Mammary epithelial cell (primary cell): Measurements from ENCODE around the gene MAP2K6.

ENCODE experiments used
- CTCF ChIP-seq, 2 donors: IDR thresholded peaks in 1 of 2; conservative IDR thresholded peaks in 1 of 2; 2 replicates each; pipeline ENCODE4 v1.5.1; 2011 to 2012; ENCODE audit warnings: inconsistent platforms in 2 of 2, low read length in 2 of 2, mild to moderate bottlenecking in 2 of 2, control low read depth in 1 of 2, low read depth in 1 of 2; ENCODE audit not compliant: insufficient read depth in 1 of 2; ENCODE audit errors: extremely low read depth in 1 of 2
- EZH2 ChIP-seq: IDR thresholded peaks from 2 replicates; pipeline ENCODE4 v1.6.1; 2012; ENCODE audit warnings: low read length, inconsistent platforms, borderline replicate concordance

GRCh38 chr17:69373069-69373468 is 41.4 kb upstream of the MAP2K6 start:
- TF ChIP-seq CTCF (conservative IDR thresholded peaks at IDR 0.05 in 1 of 2, IDR thresholded peaks at IDR 0.05 in 1 of 2; ENCODE audit: extremely low read depth in 1 of 2, insufficient read depth in 1 of 2, low read depth in 1 of 2, low read length in 2 of 2) (no peak), EZH2 (no peak)
